Measurements from ENCODE around the gene PAIP1. TPM values are rescaled to one million over a fixed set of nuclear protein-coding genes. Genes with fewer than 3 reads are reported as not detected.

Gene PAIP1
- total and polyA plus RNA-seq, 2 experiments from 2014 or later = 123 to 131 TPM

- Histone ChIP-seq H3K9me2 (replicated peaks; ENCODE audit: insufficient read depth) (no peaks in the 10 kb centered on the region), H3K4me2 (no peak overlapping the region), H3K27ac (no peak overlapping the region), H3K79me2 (no peaks in the 10 kb centered on the region), H3K27me3 (no peaks in the 10 kb centered on the region), H4K20me1 (ENCODE audit: insufficient read depth, poor library complexity, severe bottlenecking) (no peaks in the 10 kb centered on the region), H3K4me1 (ENCODE audit: insufficient read depth) (no peaks in the 10 kb centered on the region), H2AFZ (no peak overlapping the region), H3K9me3 (ENCODE audit: low read depth) (no peaks in the 10 kb centered on the region), H3K36me3 (replicated peaks; ENCODE audit: insufficient read depth, low read depth) (no peaks in the 10 kb centered on the region), H3K4me3 (no peak overlapping the region)
- DNase-seq (ENCODE audit: low spot score) = no peak
- TF ChIP-seq EZH2 (IDR thresholded peaks at IDR 0.05; ENCODE audit: borderline replicate concordance) (no peak), CTCF (IDR thresholded peaks at IDR 0.05; ENCODE audit: poor library complexity) (no peak), EZH2phosphoT487 (IDR thresholded peaks at IDR 0.05; ENCODE audit: low read depth, severe bottlenecking, unreplicated experiment) (no peak)
Observed at GRCh38 chr5:43592363-43592762, 35.5 kb upstream of the PAIP1 start.

- Histone ChIP-seq H3K4me1 (ENCODE audit: insufficient read depth) (no peaks in the 10 kb centered on the region), H3K4me3 (no peak overlapping the region), H4K20me1 (ENCODE audit: insufficient read depth, poor library complexity, severe bottlenecking) (no peaks in the 10 kb centered on the region), H3K4me2 (no peak overlapping the region), H3K9me2 (replicated peaks; ENCODE audit: insufficient read depth) (no peaks in the 10 kb centered on the region), H3K27ac (no peak overlapping the region), H3K27me3 (no peaks in the 10 kb centered on the region), H3K36me3 (replicated peaks; ENCODE audit: insufficient read depth, low read depth) (no peaks in the 10 kb centered on the region), H3K9me3 (ENCODE audit: low read depth) (no peaks in the 10 kb centered on the region), H2AFZ (no peak overlapping the region), H3K79me2 (no peaks in the 10 kb centered on the region)
- TF ChIP-seq EZH2 (IDR thresholded peaks at IDR 0.05; ENCODE audit: borderline replicate concordance) = no peak
- no peak for TF ChIP-seq EZH2phosphoT487 (IDR thresholded peaks at IDR 0.05; ENCODE audit: low read depth, severe bottlenecking, unreplicated experiment)
- TF ChIP-seq CTCF (IDR thresholded peaks at IDR 0.05; ENCODE audit: poor library complexity) = no peak
- DNase-seq (ENCODE audit: low spot score) = no peak
Observed at GRCh38 chr5:43590700-43591099, 33.8 kb upstream of the PAIP1 start.

- H3K36me3 ChIP-seq (replicated peaks; ENCODE audit: insufficient read depth, low read depth) = no peaks in the 10 kb centered on the region
- H3K4me1 ChIP-seq (ENCODE audit: insufficient read depth) = no peaks in the 10 kb centered on the region
- TF ChIP-seq EZH2phosphoT487 (IDR thresholded peaks at IDR 0.05; ENCODE audit: low read depth, severe bottlenecking, unreplicated experiment) (no peak), CTCF (IDR thresholded peaks at IDR 0.05; ENCODE audit: poor library complexity) (no peak), EZH2 (IDR thresholded peaks at IDR 0.05; ENCODE audit: borderline replicate concordance) (no peak)
- no peak overlapping the region for H3K27ac ChIP-seq
- H3K79me2 ChIP-seq = no peaks in the 10 kb centered on the region
- no peaks in the 10 kb centered on the region for H3K27me3 ChIP-seq
- no peak overlapping the region for H2AFZ ChIP-seq
- no peaks in the 10 kb centered on the region for H3K9me3 ChIP-seq (ENCODE audit: low read depth)
- WGBS (ENCODE audit: low lambda C conversion rate, missing lambda C conversion rate) = 100% methylated on average over 1 of the region's 1 CpG
- no peak overlapping the region for H3K4me3 ChIP-seq
- H4K20me1 ChIP-seq (ENCODE audit: insufficient read depth, poor library complexity, severe bottlenecking) = no peaks in the 10 kb centered on the region
- no peak for DNase-seq (ENCODE audit: low spot score)
- H3K4me2 ChIP-seq = no peak overlapping the region
- H3K9me2 ChIP-seq (replicated peaks; ENCODE audit: insufficient read depth) = no peaks in the 10 kb centered on the region
Observed at GRCh38 chr5:43589310-43589709, 32.4 kb upstream of the PAIP1 start.

- Histone ChIP-seq H2AFZ (no peak overlapping the region), H3K27ac (no peak overlapping the region), H3K4me2 (no peak overlapping the region), H3K4me3 (no peak overlapping the region), H4K20me1 (ENCODE audit: insufficient read depth, poor library complexity, severe bottlenecking) (no peaks in the 10 kb centered on the region), H3K9me3 (ENCODE audit: low read depth) (no peaks in the 10 kb centered on the region), H3K4me1 (ENCODE audit: insufficient read depth) (no peaks in the 10 kb centered on the region), H3K79me2 (no peaks in the 10 kb centered on the region), H3K9me2 (replicated peaks; ENCODE audit: insufficient read depth) (no peaks in the 10 kb centered on the region), H3K36me3 (replicated peaks; ENCODE audit: insufficient read depth, low read depth) (no peaks in the 10 kb centered on the region), H3K27me3 (no peaks in the 10 kb centered on the region)
- no peak for TF ChIP-seq CTCF (IDR thresholded peaks at IDR 0.05; ENCODE audit: poor library complexity)
- no peak for TF ChIP-seq EZH2 (IDR thresholded peaks at IDR 0.05; ENCODE audit: borderline replicate concordance)
- TF ChIP-seq EZH2phosphoT487 (IDR thresholded peaks at IDR 0.05; ENCODE audit: low read depth, severe bottlenecking, unreplicated experiment) = no peak
- 48% methylated on average over 1 of the region's 1 CpG for WGBS (ENCODE audit: low lambda C conversion rate, missing lambda C conversion rate)
- DNase-seq (ENCODE audit: low spot score) = no peak
Observed at GRCh38 chr5:43588842-43589241, 32.0 kb upstream of the PAIP1 start.
